HepG2 (cell line): ENCODE results near the gene LRP10. TPM values are rescaled to one million over a fixed set of nuclear protein-coding genes. Genes with fewer than 3 reads are reported as not detected.
"Not testable (repeated sequence)": the region's sequence is repeated elsewhere in the genome, so short reads cannot be mapped to it uniquely, and the experiment has no call there.

Experiments used
- ATAC-seq: fragments of 200-7000 bp; cut with Tn5 transposase; 3 replicates; pipeline ENCODE4 v1.9.1; 2020; ENCODE audit warnings: mild to moderate bottlenecking, moderate library complexity
- BruUV-seq: library from RNA; stranded (reverse); fragments of 400-500 nt; replicated peaks from 2 replicates; lab custom pipeline; 2021; lab: Mats Ljungman, UMichigan
- CTCF ChIA-PET: fragments of 300-600 bp; formaldehyde crosslinking; extraction: SDS; loops from one replicate; lab custom pipeline; 2021; ENCODE audit warnings: low total read pairs, inconsistent platforms, low intra/inter-chr PET ratio; lab: Yijun Ruan, JAX
- POLR2A ChIA-PET: fragments of 350-600 bp; sonication (Branson Sonifier 250); formaldehyde crosslinking; loops from one replicate; lab custom pipeline; 2020; ENCODE audit warnings: antibody characterized with exemption, inconsistent platforms; lab: Yijun Ruan, JAX
- DNase-seq: peaks from one replicate; pipeline ENCODE4 v3.0.0-alpha.2; 2015; ENCODE audit warnings: low spot score
- FAIRE-seq: peaks from 3 replicates; lab custom pipeline; 2011; peaks lifted over from hg19 to GRCh38; lab: Jason Lieb, UNC
- H2AFZ ChIP-seq: one replicate; pipeline ENCODE4 v1.6.1; 2011; ENCODE audit warnings: low read length, inconsistent platforms
- H3K27ac ChIP-seq: fragments of 300-600 bp; 3 replicates; pipeline ENCODE4 v1.8.0; 2011; ENCODE audit warnings: mixed run types, mild to moderate bottlenecking, mixed read lengths, low read length, inconsistent platforms; ENCODE audit not compliant: insufficient read depth; ENCODE audit errors: extremely low read length
- H3K27me3 ChIP-seq, 2 experiments: fragments of 200-600 bp in 1 of 2; 2 replicates in 1 of 2; 3 replicates in 1 of 2; pipeline versions ENCODE4 v1.6.0 to v1.8.0; 2011; ENCODE audit warnings: low read length in 2 of 2, mild to moderate bottlenecking in 2 of 2, moderate library complexity in 2 of 2, inconsistent platforms in 1 of 2; ENCODE audit not compliant: insufficient read depth in 2 of 2, control insufficient read depth in 1 of 2
- H3K36me3 ChIP-seq, 2 experiments: fragments of 200-600 bp in 1 of 2; replicated peaks in 1 of 2; 2 replicates in 1 of 2; 3 replicates in 1 of 2; pipeline versions ENCODE4 v1.5.1 to v1.8.0; 2011; ENCODE audit warnings: low read length in 2 of 2, inconsistent platforms in 1 of 2; ENCODE audit not compliant: insufficient read depth in 2 of 2, control insufficient read depth in 1 of 2
- H3K4me1 ChIP-seq: 2 replicates; pipeline ENCODE4 v1.5.1; 2012; ENCODE audit warnings: low read length, inconsistent platforms; ENCODE audit not compliant: insufficient read depth
- H3K4me2 ChIP-seq: 2 replicates; pipeline ENCODE4 v1.6.0; 2011; ENCODE audit warnings: low read depth, low read length, inconsistent platforms
- H3K4me3 ChIP-seq, 3 experiments: fragments of 200-600 bp in 1 of 3; sonication (generic), shearing (Covaris generic) in 1 of 3; replicated peaks in 1 of 3; 2 replicates each; pipeline ENCODE4 v1.5.1; 2011 to 2016; ENCODE audit warnings: low read length in 3 of 3, inconsistent platforms in 2 of 3, low read depth in 2 of 3, mild to moderate bottlenecking in 2 of 3, control low read depth in 1 of 3, mixed read lengths in 1 of 3; ENCODE audit not compliant: insufficient read depth in 1 of 3
- H3K79me2 ChIP-seq: one replicate; pipeline ENCODE4 v1.6.1; 2011; ENCODE audit warnings: low read length, inconsistent platforms; ENCODE audit not compliant: insufficient read depth
- H3K9ac ChIP-seq: 2 replicates; pipeline ENCODE4 v1.6.0; 2011; ENCODE audit warnings: mild to moderate bottlenecking, low read depth, low read length, inconsistent platforms; ENCODE audit not compliant: insufficient read depth
- H3K9me3 ChIP-seq: 2 replicates; pipeline ENCODE4 v1.5.1; 2012; ENCODE audit warnings: mild to moderate bottlenecking, low read length
- H4K20me1 ChIP-seq: 2 replicates; pipeline ENCODE4 v1.6.0; 2011; ENCODE audit warnings: inconsistent platforms, mild to moderate bottlenecking, low read length, moderate library complexity; ENCODE audit not compliant: insufficient read depth
- AFF4 ChIP-seq: sonication (generic); formaldehyde crosslinking; IDR thresholded peaks from 2 replicates; pipeline ENCODE4 v1.4.0; 2020; ENCODE audit warnings: missing genetic modification reagents
- CBFB ChIP-seq: sonication (generic); formaldehyde crosslinking; IDR thresholded peaks from 2 replicates; pipeline ENCODE4 v1.4.0; 2020; ENCODE audit warnings: missing genetic modification reagents
- ETV5 ChIP-seq: IDR thresholded peaks from 2 replicates; pipeline ENCODE4 v1.6.1; 2018; ENCODE audit warnings: missing biosample characterization, missing genetic modification reagents, inconsistent platforms, borderline replicate concordance
- KDM4B ChIP-seq: sonication (generic); formaldehyde crosslinking; IDR thresholded peaks from 2 replicates; pipeline ENCODE4 v1.4.0; 2020; ENCODE audit warnings: missing genetic modification reagents
- NFE2L2 ChIP-seq: fragments of 150-350 bp; IDR thresholded peaks from 2 replicates; pipeline ENCODE4 v1.6.1; 2014; ENCODE audit warnings: low read length
- SATB2 ChIP-seq: sonication (generic); formaldehyde crosslinking; IDR thresholded peaks from 2 replicates; pipeline ENCODE4 v1.5.0; 2020; ENCODE audit warnings: missing genetic modification reagents
- TARDBP ChIP-seq: sonication (generic); formaldehyde crosslinking; IDR thresholded peaks from 2 replicates; pipeline ENCODE4 v1.8.0; 2022; ENCODE audit warnings: mild to moderate bottlenecking, missing genetic modification reagents
- ZBTB37 ChIP-seq: sonication (generic); formaldehyde crosslinking; IDR thresholded peaks from 2 replicates; pipeline ENCODE4 v1.4.0; 2020; ENCODE audit warnings: mild to moderate bottlenecking, missing genetic modification reagents
- ZFP90 ChIP-seq: sonication (generic); formaldehyde crosslinking; IDR thresholded peaks from 2 replicates; pipeline ENCODE4 v1.8.0; 2022; ENCODE audit warnings: missing genetic modification reagents, mild to moderate bottlenecking, inconsistent platforms, borderline replicate concordance
- ZNF770 ChIP-seq: sonication (generic); formaldehyde crosslinking; IDR thresholded peaks from 2 replicates; pipeline ENCODE4 v1.5.0; 2020; ENCODE audit warnings: mild to moderate bottlenecking, missing genetic modification reagents
- ZNF83 ChIP-seq: sonication (generic); formaldehyde crosslinking; IDR thresholded peaks from 2 replicates; pipeline ENCODE4 v1.4.0; 2020; ENCODE audit warnings: missing genetic modification reagents, mild to moderate bottlenecking, borderline replicate concordance
- WGBS: methylation state at CpG from one replicate; pipeline ENCODE4 v1.1.6; 2017; ENCODE audit warnings: low lambda C conversion rate; 5-methylcytosine and 5-hydroxymethylcytosine counted together
- in situ Hi-C: cut with HindIII; loops from 2 replicates; pipeline ENCODE4 v1.10.0; 2017; ENCODE audit warnings: low pct_unique_long_range_greater_than_20kb; ENCODE audit not compliant: extremely low pct_ligation_motif_present
- intact Hi-C: fragments of 100-400 bp; cut with micrococcal nuclease; formaldehyde crosslinking; loops from one replicate; pipeline ENCODE4 v1.10.0; 2022; ENCODE audit not compliant: unreplicated experiment
- polyA plus RNA-seq, 8 experiments: library from polyadenylated mRNA; depleted of rRNA in 3 of 8; stranded (reverse) in 7 of 8; unstranded in 1 of 8; fragments of >200 nt; fragmentation: Illumina TruSeq in 4 of 8; extraction: Trizol in 4 of 8; gene quantifications; 2 replicates each; pipeline versions ENCODE4 v1.2.1 to v1.2.3, GENCODE V29; 2011 to 2016; ENCODE audit warnings: low read depth in 4 of 8, missing spikeins in 1 of 8, mixed read lengths in 1 of 8; ENCODE audit not compliant: insufficient read depth in 1 of 8
- total RNA-seq, 5 experiments: library from RNA; depleted of rRNA; stranded (reverse); fragments of >200 nt; fragmentation: Illumina TruSeq; extraction: Trizol; gene quantifications; 2 replicates each; pipeline ENCODE4 v1.2.3, GENCODE V29; 2016; ENCODE audit warnings: low read depth in 1 of 5

LRP10 gene
- total and polyA plus RNA-seq, 2 of the 13 experiments (the other 11 are each of a cell fraction or from before 2014, with no cell fraction given) = 16.9 to 45.2 TPM

DNA sequence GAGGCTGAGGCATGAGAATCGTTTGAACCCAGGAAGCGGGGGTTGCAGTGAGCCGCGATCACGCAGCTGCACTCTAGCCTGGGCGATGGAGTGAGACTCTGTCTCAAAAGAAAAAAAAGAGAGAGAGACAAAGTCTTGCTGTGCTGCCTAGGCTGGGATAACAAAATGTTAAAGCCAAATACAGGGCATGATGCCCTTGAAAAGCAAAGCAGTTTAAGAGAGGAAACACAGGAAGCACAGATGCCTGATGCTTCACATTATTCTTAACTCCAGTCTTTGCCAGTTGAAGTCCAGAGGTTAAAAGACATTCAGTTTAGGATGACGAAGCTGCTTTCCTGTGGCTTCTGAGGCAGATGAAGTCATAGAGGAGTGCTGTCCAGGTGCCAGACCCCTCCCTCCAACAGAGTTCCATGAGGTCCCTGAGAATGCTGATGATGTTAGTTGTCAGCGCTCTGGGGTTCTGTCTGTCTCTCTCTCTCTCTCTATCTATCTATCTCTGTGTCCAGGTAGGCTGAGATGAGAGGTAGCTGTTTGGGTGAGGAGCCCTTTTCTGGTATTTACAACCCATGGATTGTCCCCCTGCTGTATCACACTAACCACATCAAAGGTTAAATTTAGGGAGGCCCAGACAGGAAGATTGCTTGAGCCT lies 46.7 kb upstream of the LRP10 start (continued):
- TF ChIP-seq CBFB (CRISPR knock-in tag) (no peak), ETV5 (CRISPR knock-in tag) (peak; percentile 28; the same call in 1 of the 2 replicates), NFE2L2 (peak; percentile 49; the same call in 1 of the 2 replicates)

- in situ Hi-C loops = not testable (repeated sequence)
- WGBS = 85% methylated on average over 12 of the region's 12 CpGs
- peak; percentile 76; the same call in 1 of the 2 replicates for TF ChIP-seq SATB2 (CRISPR knock-in tag)
- peak; percentile 25; the same call in 1 of the 2 replicates for TF ChIP-seq ZNF83
- peak; percentile 19; the same call in 1 of the 2 replicates for TF ChIP-seq KDM4B (CRISPR knock-in tag)
- peak; percentile 54; the same call in 1 of the 2 replicates for TF ChIP-seq AFF4 (CRISPR knock-in tag)
- 0 out of 2 replicates have a peak, but pooled peaks have one; percentile 14 for TF ChIP-seq ZBTB37 (CRISPR knock-in tag)
- 0 out of 2 replicates have a peak, but pooled peaks have one; percentile 5 for TF ChIP-seq TARDBP (CRISPR knock-in tag)
- peak; percentile 74; the same call in 1 of the 2 replicates for TF ChIP-seq ZFP90
- TF ChIP-seq ZNF770 (CRISPR knock-in tag) = peak; percentile 84; the same call in 1 of the 2 replicates
Observed at GRCh38 chr14:22829076-22829660, 42.4 kb upstream of the LRP10 start.

More at GRCh38 chr14:22829076-22829660, 42.4 kb upstream of the LRP10 start:
- H3K9me3 ChIP-seq, DNase-seq, ATAC-seq, H4K20me1 ChIP-seq, FAIRE-seq, H3K27me3 ChIP-seq: not testable (repeated sequence)
- peak overlapping the region; percentile 87 for H3K4me2 ChIP-seq
- POLR2A ChIA-PET = interaction anchor here (0.6 to 3.7 kb wide), 11 partner anchors 8 to 522 kb away, joined by 3 to 29 read pairs (median 10); partner anchors contain the start of genes DAD1, LRP10, OXA1L and PABPN1
- peak overlapping the region; percentile 74 to 97 (median 88); a peak in 5 of 6 replicates for H3K4me3 ChIP-seq
- H3K79me2 ChIP-seq = peaks cover 16% of the 10 kb centered on the region
- H3K9ac ChIP-seq = peak overlapping the region; percentile 90
- peak overlapping the region; percentile 65 for H3K27ac ChIP-seq
- TSS peak; percentile 96 for BruUV-seq
- CTCF ChIA-PET = interaction anchor here (0.9 kb wide), 1 partner anchor 24 kb away, joined by 4 read pairs; no protein-coding TSS in a partner anchor
- intact Hi-C loops = loop anchor here (2.0 kb wide), 1 partner anchor 52 kb away; no protein-coding TSS in a partner anchor
- peaks cover 7 to 15% of the 10 kb centered on the region in 2 experiments for H3K36me3 ChIP-seq
- peak overlapping the region; percentile 98 for H2AFZ ChIP-seq
- H3K4me1 ChIP-seq = peaks cover 31% of the 10 kb centered on the region
